ENCODE measurements around the gene EEPD1.
"Not testable (repeated sequence)": the region's sequence is repeated elsewhere in the genome, so short reads cannot be mapped to it uniquely, and the experiment has no call there.

EEPD1 gene

GRCh38 chr7:36231406-36231805, 78.4 kb downstream of the EEPD1 start:
- CTCF ChIA-PET = no interaction called here
- no peak for TF ChIP-seq ELF4 (IDR thresholded peaks at IDR 0.05)
- TF ChIP-seq ZNF384 (IDR thresholded peaks at IDR 0.05) = no peak
- no peak for TF ChIP-seq FOXK2 (IDR thresholded peaks at IDR 0.05)
- no peak for TF ChIP-seq PKNOX1 (IDR thresholded peaks at IDR 0.05)
- no peak for DNase-seq (ENCODE audit: extremely low spot score)
- POLR2A ChIA-PET = no interaction called here

- DNase-seq (ENCODE audit: extremely low spot score) = no peak
- TF ChIP-seq SP1 (IDR thresholded peaks at IDR 0.05) = no peak
- TF ChIP-seq CTBP1 (IDR thresholded peaks at IDR 0.05; ENCODE audit: borderline replicate concordance) = no peak
- TF ChIP-seq ELF4 (IDR thresholded peaks at IDR 0.05) = no peak
- no peak for TF ChIP-seq TARDBP (IDR thresholded peaks at IDR 0.05)
- no peak for TF ChIP-seq LEF1 (IDR thresholded peaks at IDR 0.05; ENCODE audit: borderline replicate concordance)
- TF ChIP-seq HDGF (IDR thresholded peaks at IDR 0.05; ENCODE audit: borderline replicate concordance) = no peak
- no peak for TF ChIP-seq FOXK2 (IDR thresholded peaks at IDR 0.05)
- no peak for TF ChIP-seq FOXM1 (IDR thresholded peaks at IDR 0.05; ENCODE audit: borderline replicate concordance)
- TF ChIP-seq ZNF384 (IDR thresholded peaks at IDR 0.05) = no peak
- no peak for TF ChIP-seq NFRKB (IDR thresholded peaks at IDR 0.05)
- no peak for TF ChIP-seq BHLHE40 (IDR thresholded peaks at IDR 0.05; ENCODE audit: borderline replicate concordance)
- no peak for TF ChIP-seq ARNT (IDR thresholded peaks at IDR 0.05)
- TF ChIP-seq SUZ12 (IDR thresholded peaks at IDR 0.05) = no peak
- TF ChIP-seq PKNOX1 (IDR thresholded peaks at IDR 0.05) = no peak
- no peak for TF ChIP-seq FOXA1 (IDR thresholded peaks at IDR 0.05)
- TF ChIP-seq L3MBTL2 (conservative IDR thresholded peaks at IDR 0.05) = no peak
- ChIA-PET CTCF (no interaction called here), POLR2A (no interaction called here)
Observed at GRCh38 chr7:36232555-36232954, 79.5 kb downstream of the EEPD1 start.

- TF ChIP-seq FOXA1 (IDR thresholded peaks at IDR 0.05) (no peak), HDGF (IDR thresholded peaks at IDR 0.05; ENCODE audit: borderline replicate concordance) (no peak), SP1 (IDR thresholded peaks at IDR 0.05) (no peak), ARNT (IDR thresholded peaks at IDR 0.05) (no peak), PKNOX1 (IDR thresholded peaks at IDR 0.05) (peak; percentile 28; the same call in 1 of the 2 replicates)
- DNase-seq (ENCODE audit: extremely low spot score) = no peak
- ChIA-PET POLR2A (no interaction called here), CTCF (no interaction called here)
Observed at GRCh38 chr7:36232971-36233550, 80.0 kb downstream of the EEPD1 start.

- CTCF ChIA-PET = no interaction called here
- no peak for DNase-seq (ENCODE audit: extremely low spot score)
- no peak for TF ChIP-seq FOXA1 (IDR thresholded peaks at IDR 0.05)
- no peak for TF ChIP-seq LEF1 (IDR thresholded peaks at IDR 0.05; ENCODE audit: borderline replicate concordance)
- TF ChIP-seq FOXK2 (IDR thresholded peaks at IDR 0.05) = no peak
- no peak for TF ChIP-seq ELF4 (IDR thresholded peaks at IDR 0.05)
- no peak for TF ChIP-seq FOXM1 (IDR thresholded peaks at IDR 0.05; ENCODE audit: borderline replicate concordance)
- TF ChIP-seq L3MBTL2 (conservative IDR thresholded peaks at IDR 0.05) = no peak
- no peak for TF ChIP-seq HDGF (IDR thresholded peaks at IDR 0.05; ENCODE audit: borderline replicate concordance)
- TF ChIP-seq ARNT (IDR thresholded peaks at IDR 0.05) = no peak
- TF ChIP-seq SP1 (IDR thresholded peaks at IDR 0.05) = no peak
- TF ChIP-seq SUZ12 (IDR thresholded peaks at IDR 0.05) = no peak
- no peak for TF ChIP-seq ZNF384 (IDR thresholded peaks at IDR 0.05)
- no peak for TF ChIP-seq NFRKB (IDR thresholded peaks at IDR 0.05)
- no peak for TF ChIP-seq CTBP1 (IDR thresholded peaks at IDR 0.05; ENCODE audit: borderline replicate concordance)
- TF ChIP-seq BHLHE40 (IDR thresholded peaks at IDR 0.05; ENCODE audit: borderline replicate concordance) = no peak
- TF ChIP-seq PKNOX1 (IDR thresholded peaks at IDR 0.05) = no peak
- POLR2A ChIA-PET = no interaction called here
Observed at GRCh38 chr7:36236073-36236472, 83.0 kb downstream of the EEPD1 start.

DNA sequence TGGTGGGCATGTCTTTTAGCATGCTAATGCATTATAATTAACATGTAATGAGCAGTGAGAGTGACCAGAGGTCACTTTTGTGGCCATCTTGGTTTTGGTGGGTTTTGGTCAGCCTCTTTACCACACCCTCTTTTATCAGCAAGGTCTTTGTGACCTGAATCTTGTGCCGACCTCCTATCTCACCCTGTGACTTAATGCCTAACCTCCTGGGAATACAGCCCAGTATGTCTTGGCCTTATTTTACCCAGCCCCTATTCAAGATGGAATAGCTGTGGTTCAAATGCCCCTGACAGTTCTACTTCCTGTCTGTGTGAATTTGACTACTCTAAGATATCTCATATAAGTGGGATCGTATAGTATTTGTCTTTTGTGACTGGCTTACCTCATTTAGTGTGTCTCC, 85.1 kb downstream of the EEPD1 start:
- ChIA-PET CTCF (no interaction called here), POLR2A (no interaction called here)
- TF ChIP-seq LEF1 (IDR thresholded peaks at IDR 0.05; ENCODE audit: borderline replicate concordance) (no peak), L3MBTL2 (conservative IDR thresholded peaks at IDR 0.05) (no peak), CTBP1 (IDR thresholded peaks at IDR 0.05; ENCODE audit: borderline replicate concordance) (no peak), PKNOX1 (IDR thresholded peaks at IDR 0.05) (no peak), HDGF (IDR thresholded peaks at IDR 0.05; ENCODE audit: borderline replicate concordance) (no peak), BHLHE40 (IDR thresholded peaks at IDR 0.05; ENCODE audit: borderline replicate concordance) (no peak)
- DNase-seq (ENCODE audit: extremely low spot score) = no peak

- CTCF ChIA-PET; DNase-seq (ENCODE audit: extremely low spot score); POLR2A ChIA-PET: not testable (repeated sequence)
Observed at GRCh38 chr7:36243356-36243755, 90.3 kb downstream of the EEPD1 start.

DNA sequence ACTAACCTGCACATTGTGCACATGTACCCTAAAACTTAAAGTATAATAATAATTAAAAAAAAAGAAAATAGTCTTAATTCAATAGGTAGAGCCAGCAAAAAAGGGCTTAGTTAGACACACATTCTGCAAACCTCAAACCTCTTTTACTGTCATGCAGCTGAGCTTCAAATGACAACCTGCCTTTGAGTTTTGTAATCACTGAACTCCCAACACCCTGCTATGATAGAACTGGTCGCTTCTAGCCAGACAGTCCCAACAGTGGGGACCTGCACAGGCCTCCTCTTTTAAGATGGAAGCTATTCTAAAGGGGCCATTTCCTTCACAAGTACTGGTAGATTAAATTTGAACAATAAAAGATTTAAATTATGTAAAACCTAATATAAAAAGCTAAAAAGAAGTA, 90.9 kb downstream of the EEPD1 start:
- POLR2A ChIA-PET; CTCF ChIA-PET; DNase-seq (ENCODE audit: extremely low spot score): not testable (repeated sequence)

All from HEK293T (cell line).